ENCODE measurements around the gene PHF2.

Gene PHF2

GRCh38 chr9:93684161-93684765, 107.9 kb downstream of the PHF2 start:
- Histone ChIP-seq H3K9ac (ENCODE audit: low read depth in 1 of 2, low read length in 2 of 2) (no peak overlapping the region), H3K4me1 (ENCODE audit: control insufficient read depth in 1 of 2, insufficient read depth in 2 of 2, low read length in 2 of 2) (no peaks in the 10 kb centered on the region)

DNA sequence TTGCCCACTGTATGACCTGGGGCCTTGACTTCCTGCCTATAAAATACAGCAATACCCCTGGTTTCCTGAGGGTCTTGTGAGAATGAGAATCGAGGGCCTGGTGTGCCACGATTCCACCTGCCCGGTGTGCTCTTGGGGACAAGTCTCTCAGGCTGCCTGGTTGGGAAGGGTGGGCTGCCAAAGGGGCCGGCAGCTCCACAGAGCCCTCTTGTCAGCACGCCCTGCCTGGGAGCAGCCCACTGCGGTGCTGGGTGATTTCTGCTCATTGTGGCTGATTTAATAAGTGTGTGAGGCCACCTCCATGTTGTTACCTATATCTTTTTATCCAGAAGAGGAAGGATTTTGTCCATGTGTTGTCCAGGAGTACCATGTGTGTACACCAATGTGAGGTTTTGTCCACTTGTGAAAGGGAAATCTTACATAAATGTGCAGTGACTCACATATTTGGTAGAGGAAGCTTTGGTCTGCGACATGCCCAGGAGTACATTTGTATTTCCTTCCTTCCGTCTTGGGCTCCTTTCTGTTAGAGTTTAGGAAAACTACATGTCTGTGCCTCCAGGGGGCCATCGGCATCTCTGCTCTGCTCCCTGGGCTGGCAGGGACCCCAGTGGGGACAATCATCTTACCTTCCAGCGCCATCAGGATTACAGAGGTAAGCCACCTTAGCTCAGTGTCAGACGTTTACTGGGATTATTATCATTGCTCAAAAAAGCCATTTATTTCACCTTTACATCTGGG, 108.6 kb downstream of the PHF2 start:
- Histone ChIP-seq H3K9ac (ENCODE audit: low read depth in 1 of 2, low read length in 2 of 2) (no peak overlapping the region), H3K27me3 (ENCODE audit: control insufficient read depth in 1 of 2, insufficient read depth in 2 of 2, low read length in 2 of 2) (no peaks in the 10 kb centered on the region), H3K4me3 (ENCODE audit: low read depth in 1 of 2, low read length in 2 of 2) (no peak overlapping the region), H3K36me3 (ENCODE audit: control insufficient read depth in 1 of 2, insufficient read depth in 2 of 2, low read length in 2 of 2) (no peaks in the 10 kb centered on the region), H3K9me3 (ENCODE audit: control insufficient read depth in 1 of 2, low read length in 2 of 2) (peaks cover 7 to 12% of the 10 kb centered on the region in 2 donors), H3K27ac (ENCODE audit: low read depth, low read length) (no peak overlapping the region), H3K4me1 (ENCODE audit: control insufficient read depth in 1 of 2, insufficient read depth in 2 of 2, low read length in 2 of 2) (no peaks in the 10 kb centered on the region)

More at GRCh38 chr9:93684161-93684765, 107.9 kb downstream of the PHF2 start:
- H3K27ac ChIP-seq (ENCODE audit: low read depth, low read length) = no peak overlapping the region
- no peaks in the 10 kb centered on the region for H3K27me3 ChIP-seq (ENCODE audit: control insufficient read depth in 1 of 2, insufficient read depth in 2 of 2, low read length in 2 of 2)
- no peak overlapping the region for H3K4me3 ChIP-seq (ENCODE audit: low read depth in 1 of 2, low read length in 2 of 2)
- no peaks in the 10 kb centered on the region for H3K36me3 ChIP-seq (ENCODE audit: control insufficient read depth in 1 of 2, insufficient read depth in 2 of 2, low read length in 2 of 2)
- H3K9me3 ChIP-seq (ENCODE audit: control insufficient read depth in 1 of 2, low read length in 2 of 2) = peaks cover 7 to 10% of the 10 kb centered on the region in 2 donors

- Histone ChIP-seq H3K9ac (ENCODE audit: low read depth in 1 of 2, low read length in 2 of 2) (no peak overlapping the region), H3K9me3 (ENCODE audit: control insufficient read depth in 1 of 2, low read length in 2 of 2) (peaks cover 7 to 17% of the 10 kb centered on the region in 2 donors), H3K27me3 (ENCODE audit: control insufficient read depth in 1 of 2, insufficient read depth in 2 of 2, low read length in 2 of 2) (no peaks in the 10 kb centered on the region), H3K4me3 (ENCODE audit: low read depth in 1 of 2, low read length in 2 of 2) (no peak overlapping the region), H3K36me3 (ENCODE audit: control insufficient read depth in 1 of 2, insufficient read depth in 2 of 2, low read length in 2 of 2) (no peaks in the 10 kb centered on the region), H3K4me1 (ENCODE audit: control insufficient read depth in 1 of 2, insufficient read depth in 2 of 2, low read length in 2 of 2) (no peaks in the 10 kb centered on the region), H3K27ac (ENCODE audit: low read depth, low read length) (no peak overlapping the region)
Measured at GRCh38 chr9:93686127-93686879, 109.9 kb downstream of the PHF2 start.

DNA sequence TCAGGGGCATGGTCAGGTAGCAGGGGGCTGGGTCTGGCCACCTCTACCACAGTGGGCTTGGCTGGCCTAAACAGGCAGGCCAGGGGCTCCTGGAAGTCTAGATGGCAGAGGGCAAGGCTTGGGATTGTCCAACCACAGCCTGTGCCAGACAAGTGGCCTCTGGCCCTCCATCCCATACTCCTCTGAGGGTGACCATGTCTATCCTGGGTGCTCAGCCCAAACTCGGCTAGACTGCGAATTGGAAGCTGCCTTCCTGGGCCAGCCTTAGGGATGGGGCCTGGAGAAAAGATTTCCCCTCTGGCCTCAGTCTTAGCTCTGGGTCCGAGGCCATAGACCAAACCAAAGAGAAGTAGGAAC, 110.5 kb downstream of the PHF2 start:
- no peaks in the 10 kb centered on the region for H3K36me3 ChIP-seq (ENCODE audit: control insufficient read depth in 1 of 2, insufficient read depth in 2 of 2, low read length in 2 of 2)
- no peak overlapping the region for H3K27ac ChIP-seq (ENCODE audit: low read depth, low read length)
- no peaks in the 10 kb centered on the region for H3K4me1 ChIP-seq (ENCODE audit: control insufficient read depth in 1 of 2, insufficient read depth in 2 of 2, low read length in 2 of 2)
- no peak overlapping the region for H3K9ac ChIP-seq (ENCODE audit: low read depth in 1 of 2, low read length in 2 of 2)
- no peak overlapping the region for H3K4me3 ChIP-seq (ENCODE audit: low read depth in 1 of 2, low read length in 2 of 2)
- peaks cover 7 to 17% of the 10 kb centered on the region in 2 donors for H3K9me3 ChIP-seq (ENCODE audit: control insufficient read depth in 1 of 2, low read length in 2 of 2)
- H3K27me3 ChIP-seq (ENCODE audit: control insufficient read depth in 1 of 2, insufficient read depth in 2 of 2, low read length in 2 of 2) = no peaks in the 10 kb centered on the region

GRCh38 chr9:93690618-93691017, 114.2 kb downstream of the PHF2 start:
- H3K4me3 ChIP-seq (ENCODE audit: low read depth in 1 of 2, low read length in 2 of 2) = no peak overlapping the region
- H3K36me3 ChIP-seq (ENCODE audit: control insufficient read depth in 1 of 2, insufficient read depth in 2 of 2, low read length in 2 of 2) = no peaks in the 10 kb centered on the region
- no peaks in the 10 kb centered on the region for H3K4me1 ChIP-seq (ENCODE audit: control insufficient read depth in 1 of 2, insufficient read depth in 2 of 2, low read length in 2 of 2)
- no peaks in the 10 kb centered on the region for H3K27me3 ChIP-seq (ENCODE audit: control insufficient read depth in 1 of 2, insufficient read depth in 2 of 2, low read length in 2 of 2)
- H3K27ac ChIP-seq (ENCODE audit: low read depth, low read length) = no peak overlapping the region
- H3K9ac ChIP-seq (ENCODE audit: low read depth in 1 of 2, low read length in 2 of 2) = no peak overlapping the region
- peaks cover 7 to 17% of the 10 kb centered on the region in 2 donors for H3K9me3 ChIP-seq (ENCODE audit: control insufficient read depth in 1 of 2, low read length in 2 of 2)

DNA sequence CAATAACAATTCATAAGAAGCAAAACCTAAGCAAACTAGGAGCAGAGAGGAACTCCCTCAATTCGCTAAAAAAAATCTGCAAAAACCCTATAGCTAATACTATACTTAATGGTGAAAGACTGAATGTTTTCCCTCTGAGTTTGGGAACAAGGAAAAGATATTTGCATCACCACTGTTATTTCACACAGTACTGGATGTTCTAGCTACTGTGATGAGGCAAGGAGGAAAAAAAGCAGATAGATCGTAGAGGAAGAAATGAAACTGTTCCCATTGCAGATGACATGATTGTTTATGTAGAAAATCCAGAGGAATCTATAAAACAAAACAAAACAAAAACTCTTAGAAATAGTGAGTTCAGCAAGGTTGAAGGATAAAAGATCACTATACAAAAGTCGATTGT, 116.7 kb downstream of the PHF2 start:
- Histone ChIP-seq H3K27ac (ENCODE audit: low read depth, low read length) (no peak overlapping the region), H3K4me1 (ENCODE audit: control insufficient read depth in 1 of 2, insufficient read depth in 2 of 2, low read length in 2 of 2) (no peaks in the 10 kb centered on the region), H3K4me3 (ENCODE audit: low read depth in 1 of 2, low read length in 2 of 2) (no peak overlapping the region), H3K9me3 (ENCODE audit: control insufficient read depth in 1 of 2, low read length in 2 of 2) (peaks cover 7 to 17% of the 10 kb centered on the region in 2 donors), H3K27me3 (ENCODE audit: control insufficient read depth in 1 of 2, insufficient read depth in 2 of 2, low read length in 2 of 2) (no peaks in the 10 kb centered on the region), H3K9ac (ENCODE audit: low read depth in 1 of 2, low read length in 2 of 2) (no peak overlapping the region), H3K36me3 (ENCODE audit: control insufficient read depth in 1 of 2, insufficient read depth in 2 of 2, low read length in 2 of 2) (no peaks in the 10 kb centered on the region)

DNA sequence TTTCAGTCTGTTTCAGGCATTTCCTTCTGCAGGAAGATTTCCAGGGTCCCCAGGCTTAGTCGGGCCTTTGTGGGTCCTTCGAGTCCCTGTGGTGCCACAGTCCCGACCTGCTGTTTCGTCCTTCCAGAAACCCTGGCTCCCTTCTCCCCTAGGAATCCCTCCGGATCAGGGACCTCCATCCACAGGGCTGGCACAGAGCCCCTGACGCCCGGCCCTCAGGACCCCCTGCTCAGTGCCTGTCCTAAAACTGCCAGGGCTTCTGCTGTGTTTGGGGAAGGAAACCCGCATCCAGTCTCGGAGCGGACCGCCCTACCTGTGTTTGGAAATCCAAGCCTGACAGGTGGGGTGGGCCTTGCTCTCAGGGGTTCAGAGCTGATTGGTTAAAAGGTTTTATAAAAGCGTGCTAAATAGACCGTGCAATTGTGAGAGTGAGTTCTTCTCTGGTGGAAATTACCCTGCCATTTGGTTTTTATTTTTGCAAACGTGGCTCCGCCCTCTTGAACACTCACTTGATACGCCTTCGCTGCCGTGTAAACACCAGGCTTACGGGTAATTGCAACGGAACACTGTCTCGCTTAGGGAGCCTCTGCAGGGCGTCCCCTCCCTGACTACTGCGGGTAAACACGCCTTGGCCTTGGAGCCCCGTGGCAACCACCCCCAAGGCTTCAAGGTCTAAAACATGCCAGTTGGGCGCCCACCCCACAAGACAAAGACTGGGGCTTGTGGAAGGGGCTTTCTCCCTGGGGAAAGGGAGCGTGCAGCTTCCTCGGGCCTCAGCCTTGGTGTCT, 121.2 kb downstream of the PHF2 start:
- no peak overlapping the region for H3K9ac ChIP-seq (ENCODE audit: low read depth in 1 of 2, low read length in 2 of 2)
- H3K4me1 ChIP-seq (ENCODE audit: control insufficient read depth in 1 of 2, insufficient read depth in 2 of 2, low read length in 2 of 2) = no peaks in the 10 kb centered on the region
- no peaks in the 10 kb centered on the region for H3K9me3 ChIP-seq (ENCODE audit: control insufficient read depth in 1 of 2, low read length in 2 of 2)
- H3K27ac ChIP-seq (ENCODE audit: low read depth, low read length) = no peak overlapping the region
- no peaks in the 10 kb centered on the region for H3K27me3 ChIP-seq (ENCODE audit: control insufficient read depth in 1 of 2, insufficient read depth in 2 of 2, low read length in 2 of 2)
- H3K36me3 ChIP-seq (ENCODE audit: control insufficient read depth in 1 of 2, insufficient read depth in 2 of 2, low read length in 2 of 2) = no peaks in the 10 kb centered on the region
- no peak overlapping the region for H3K4me3 ChIP-seq (ENCODE audit: low read depth in 1 of 2, low read length in 2 of 2)

GRCh38 chr9:93698140-93698908, 121.9 kb downstream of the PHF2 start:
- Histone ChIP-seq H3K9me3 (ENCODE audit: control insufficient read depth in 1 of 2, low read length in 2 of 2) (no peaks in the 10 kb centered on the region), H3K9ac (ENCODE audit: low read depth in 1 of 2, low read length in 2 of 2) (no peak overlapping the region), H3K27ac (ENCODE audit: low read depth, low read length) (no peak overlapping the region), H3K27me3 (ENCODE audit: control insufficient read depth in 1 of 2, insufficient read depth in 2 of 2, low read length in 2 of 2) (no peaks in the 10 kb centered on the region), H3K36me3 (ENCODE audit: control insufficient read depth in 1 of 2, insufficient read depth in 2 of 2, low read length in 2 of 2) (no peaks in the 10 kb centered on the region), H3K4me1 (ENCODE audit: control insufficient read depth in 1 of 2, insufficient read depth in 2 of 2, low read length in 2 of 2) (no peaks in the 10 kb centered on the region), H3K4me3 (ENCODE audit: low read depth in 1 of 2, low read length in 2 of 2) (no peak overlapping the region)

DNA sequence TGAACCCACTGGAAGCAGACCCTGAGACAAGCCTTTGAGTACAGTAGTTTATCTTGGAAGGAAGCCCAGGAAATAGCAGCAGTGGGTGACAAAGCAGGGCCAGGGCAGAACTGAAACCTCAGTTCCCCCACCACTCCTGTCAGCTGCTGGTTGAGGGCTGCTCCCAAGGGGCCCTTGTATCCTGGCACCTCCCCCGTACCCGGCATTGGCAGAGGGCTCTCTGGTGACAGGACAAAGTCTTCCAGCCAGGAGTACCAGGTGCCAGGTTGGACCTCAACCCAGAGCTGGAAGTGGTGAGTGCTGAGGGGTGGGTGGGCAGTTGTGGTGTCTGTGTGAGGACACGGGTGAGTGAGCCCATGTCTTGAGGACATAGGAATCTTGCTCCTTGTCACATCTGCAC, 123.3 kb downstream of the PHF2 start:
- Histone ChIP-seq H3K4me1 (ENCODE audit: control insufficient read depth in 1 of 2, insufficient read depth in 2 of 2, low read length in 2 of 2) (no peaks in the 10 kb centered on the region), H3K27ac (ENCODE audit: low read depth, low read length) (no peak overlapping the region), H3K4me3 (ENCODE audit: low read depth in 1 of 2, low read length in 2 of 2) (no peak overlapping the region), H3K9ac (ENCODE audit: low read depth in 1 of 2, low read length in 2 of 2) (no peak overlapping the region), H3K9me3 (ENCODE audit: control insufficient read depth in 1 of 2, low read length in 2 of 2) (no peaks in the 10 kb centered on the region), H3K27me3 (ENCODE audit: control insufficient read depth in 1 of 2, insufficient read depth in 2 of 2, low read length in 2 of 2) (no peaks in the 10 kb centered on the region), H3K36me3 (ENCODE audit: control insufficient read depth in 1 of 2, insufficient read depth in 2 of 2, low read length in 2 of 2) (no peaks in the 10 kb centered on the region)
